ENCODE results near the gene OXNAD1.

Gene OXNAD1

GRCh38 chr3:16329036-16329825, 64.2 kb downstream of the OXNAD1 start:
- DNase-seq: no peak

- no peak for DNase-seq
These were observed 64.8 kb downstream of the OXNAD1 start for GRCh38 chr3:16329826-16330129.

GRCh38 chr3:16330351-16330750, 65.3 kb downstream of the OXNAD1 start:
- DNase-seq: no peak

GRCh38 chr3:16331319-16331883, 66.4 kb downstream of the OXNAD1 start:
- no peak for DNase-seq

GRCh38 chr3:16332904-16333426, 68.0 kb downstream of the OXNAD1 start:
- DNase-seq: no peak

GRCh38 chr3:16334909-16335308, 69.9 kb downstream of the OXNAD1 start:
- no peak for DNase-seq

GRCh38 chr3:16335333-16335732, 70.3 kb downstream of the OXNAD1 start:
- no peak for DNase-seq

- no peak for DNase-seq
These were observed 71.0 kb downstream of the OXNAD1 start for GRCh38 chr3:16335772-16336645.

- no peak for DNase-seq
These were observed 71.8 kb downstream of the OXNAD1 start for GRCh38 chr3:16336825-16337224.

- DNase-seq: peak; percentile 78
These were observed 73.0 kb downstream of the OXNAD1 start for GRCh38 chr3:16337856-16338540.

GRCh38 chr3:16338999-16339398, 74.0 kb downstream of the OXNAD1 start:
- DNase-seq: peak; percentile 60

GRCh38 chr3:16343101-16343500, 78.1 kb downstream of the OXNAD1 start:
- no peak for DNase-seq

GRCh38 chr3:16346413-16347081, 81.5 kb downstream of the OXNAD1 start:
- DNase-seq: no peak

- no peak for DNase-seq
These were observed 82.5 kb downstream of the OXNAD1 start for GRCh38 chr3:16347548-16347947.

GRCh38 chr3:16349986-16350596, 85.1 kb downstream of the OXNAD1 start:
- DNase-seq: no peak

GRCh38 chr3:16350597-16351318, 85.7 kb downstream of the OXNAD1 start:
- DNase-seq: no peak

- no peak for DNase-seq
These were observed 87.4 kb downstream of the OXNAD1 start for GRCh38 chr3:16352428-16352827.

- DNase-seq: no peak
These were observed 89.3 kb downstream of the OXNAD1 start for GRCh38 chr3:16354291-16354690.
